ENCODE measurements around the gene SORCS1.

The SORCS1 gene

GRCh38 chr10:106999118-106999707 is 165.3 kb downstream of the SORCS1 start:
- in situ Hi-C loops (cut with MboI; ENCODE audit: low sequenced_read_pairs) = no loop called here

DNA sequence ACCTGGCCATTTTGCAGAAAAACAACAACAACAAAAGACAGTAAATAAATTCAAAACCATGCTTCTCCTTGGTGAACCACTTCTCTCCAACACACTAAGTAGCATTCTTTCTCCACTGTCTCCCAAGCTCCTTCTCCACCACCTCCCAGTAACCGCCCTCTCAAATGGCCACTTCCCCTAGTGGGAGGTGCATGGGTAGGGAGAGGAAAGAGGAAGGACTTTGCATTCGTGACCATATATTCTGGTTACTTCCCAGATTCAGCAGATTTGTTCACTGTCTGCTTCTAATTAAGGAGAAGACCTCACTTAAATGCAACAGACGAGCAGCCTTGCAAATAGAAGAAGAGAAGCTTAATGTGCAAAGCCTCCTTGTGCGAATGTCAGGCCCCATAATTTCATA is 166.8 kb downstream of the SORCS1 start:
- in situ Hi-C loops (cut with MboI; ENCODE audit: low sequenced_read_pairs) = no loop called here

- in situ Hi-C loops (cut with MboI; ENCODE audit: low sequenced_read_pairs) = no loop called here
Measured at GRCh38 chr10:106996510-106996909, 168.0 kb downstream of the SORCS1 start.

DNA sequence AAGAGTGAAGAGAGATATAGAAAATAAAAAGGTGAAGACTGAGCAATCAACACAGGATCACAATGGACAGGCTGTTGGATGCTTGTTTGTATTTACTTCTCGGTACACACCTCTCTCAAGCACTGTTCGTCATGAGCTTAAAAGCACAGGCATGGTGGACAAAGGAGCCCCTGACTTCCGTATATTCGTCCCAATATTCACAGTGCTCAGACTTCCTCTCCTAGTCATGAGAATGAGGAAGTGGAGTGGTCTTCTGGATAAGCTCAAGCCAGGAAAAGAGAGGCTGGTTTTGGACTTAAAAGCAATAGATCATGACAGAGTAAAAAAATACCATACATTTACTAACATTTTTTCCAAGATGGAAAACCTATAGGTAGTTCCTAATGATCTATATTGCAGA is 172.5 kb downstream of the SORCS1 start:
- in situ Hi-C loops (cut with MboI; ENCODE audit: low sequenced_read_pairs) = no loop called here

- in situ Hi-C loops (cut with MboI; ENCODE audit: low sequenced_read_pairs) = no loop called here
Measured at GRCh38 chr10:106991091-106991490, 173.4 kb downstream of the SORCS1 start.

DNA sequence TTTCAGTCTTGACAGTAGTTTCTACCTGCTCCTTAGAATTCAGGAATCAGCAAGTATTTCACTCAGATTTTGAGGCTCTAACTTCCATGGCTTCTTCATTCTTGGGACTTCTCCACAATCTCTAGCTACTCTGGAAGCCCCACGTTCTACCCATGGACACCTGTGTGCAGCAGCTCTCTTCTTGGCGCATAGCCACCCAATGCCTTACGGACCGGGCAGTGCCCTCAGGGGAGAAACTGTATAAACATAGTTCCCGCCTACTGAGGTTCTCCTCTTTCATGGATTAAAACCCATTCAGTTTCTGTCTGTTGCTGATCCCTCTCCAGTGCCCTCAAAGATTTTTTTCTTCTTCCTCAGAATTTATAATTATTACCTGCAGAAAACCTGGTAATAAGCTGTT is 177.1 kb downstream of the SORCS1 start:
- in situ Hi-C loops (cut with MboI; ENCODE audit: low sequenced_read_pairs) = no loop called here

DNA sequence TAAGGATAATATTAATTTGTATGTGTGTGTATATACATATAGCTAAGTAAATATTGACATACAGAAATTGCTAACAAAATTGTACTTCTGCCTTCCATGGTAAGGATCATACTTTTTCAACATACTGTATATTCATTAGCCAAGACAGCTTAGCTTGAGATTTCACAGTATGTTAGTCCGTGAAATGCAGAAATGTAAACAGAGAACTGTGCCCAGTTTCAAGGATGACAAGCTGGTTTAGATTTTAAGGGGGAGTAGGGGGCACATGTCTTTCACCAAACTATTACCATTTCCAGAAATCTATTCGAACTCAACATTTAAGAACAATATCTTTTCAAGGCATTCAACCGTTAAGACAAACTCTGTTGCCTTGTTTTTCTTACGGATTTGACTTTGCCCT is 182.2 kb downstream of the SORCS1 start:
- in situ Hi-C loops (cut with MboI; ENCODE audit: low sequenced_read_pairs) = no loop called here

GRCh38 chr10:106981452-106982075 is 182.9 kb downstream of the SORCS1 start:
- in situ Hi-C loops (cut with MboI; ENCODE audit: low sequenced_read_pairs) = no loop called here

- in situ Hi-C loops (cut with MboI; ENCODE audit: low sequenced_read_pairs) = no loop called here
Measured at GRCh38 chr10:106980495-106981451, 183.7 kb downstream of the SORCS1 start.

GRCh38 chr10:106978756-106979155 is 185.8 kb downstream of the SORCS1 start:
- in situ Hi-C loops (cut with MboI; ENCODE audit: low sequenced_read_pairs) = no loop called here

GRCh38 chr10:106973716-106974115 is 190.8 kb downstream of the SORCS1 start:
- in situ Hi-C loops (cut with MboI; ENCODE audit: low sequenced_read_pairs) = no loop called here

DNA sequence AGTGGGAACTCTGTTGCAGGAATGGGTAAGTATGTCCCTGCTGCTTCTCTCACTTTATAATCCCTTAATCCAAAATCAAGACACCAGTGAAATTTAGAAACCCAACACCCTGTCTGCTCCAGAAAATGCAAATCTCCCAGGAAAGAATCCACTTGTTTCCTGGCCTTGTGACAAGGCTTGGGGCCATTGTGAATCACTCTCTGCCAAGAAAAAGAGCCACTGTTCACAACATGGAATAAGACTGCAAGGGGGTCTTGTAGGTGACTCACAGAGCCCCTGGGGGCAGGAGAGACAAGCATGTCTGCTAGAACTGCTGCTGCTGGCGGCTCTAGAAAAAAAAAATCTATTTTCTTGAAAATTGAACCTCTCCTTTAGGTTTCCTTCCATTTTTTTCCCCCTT is 191.2 kb downstream of the SORCS1 start:
- in situ Hi-C loops (cut with MboI; ENCODE audit: low sequenced_read_pairs) = no loop called here

GRCh38 chr10:106972381-106972780 is 192.1 kb downstream of the SORCS1 start:
- in situ Hi-C loops (cut with MboI; ENCODE audit: low sequenced_read_pairs) = no loop called here

- in situ Hi-C loops (cut with MboI; ENCODE audit: low sequenced_read_pairs) = no loop called here
Measured at GRCh38 chr10:106971411-106971831, 193.1 kb downstream of the SORCS1 start.

GRCh38 chr10:106967452-106967851 is 197.1 kb downstream of the SORCS1 start:
- in situ Hi-C loops (cut with MboI; ENCODE audit: low sequenced_read_pairs) = no loop called here

DNA sequence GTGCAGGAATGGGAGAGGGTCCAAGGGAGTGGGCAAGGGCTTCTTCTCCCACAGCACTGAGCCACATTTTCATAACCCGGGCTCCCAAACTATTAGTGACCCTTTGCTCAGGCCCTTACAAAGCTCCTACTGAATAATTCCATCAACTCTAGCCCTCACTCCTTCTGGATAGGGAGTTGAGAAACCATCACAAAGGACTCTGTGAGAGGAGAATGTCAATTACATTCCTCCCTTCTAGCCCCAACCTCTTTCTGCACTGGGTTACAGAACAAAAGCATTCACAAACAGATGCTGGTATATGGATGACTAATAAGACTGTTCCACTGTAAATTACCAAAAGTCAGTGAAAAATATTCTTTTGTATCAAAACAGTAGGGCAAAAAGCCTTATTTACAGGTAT is 203.7 kb downstream of the SORCS1 start:
- in situ Hi-C loops (cut with MboI; ENCODE audit: low sequenced_read_pairs) = no loop called here

- in situ Hi-C loops (cut with MboI; ENCODE audit: low sequenced_read_pairs) = no loop called here
Measured at GRCh38 chr10:106959521-106959920, 205.0 kb downstream of the SORCS1 start.

DNA sequence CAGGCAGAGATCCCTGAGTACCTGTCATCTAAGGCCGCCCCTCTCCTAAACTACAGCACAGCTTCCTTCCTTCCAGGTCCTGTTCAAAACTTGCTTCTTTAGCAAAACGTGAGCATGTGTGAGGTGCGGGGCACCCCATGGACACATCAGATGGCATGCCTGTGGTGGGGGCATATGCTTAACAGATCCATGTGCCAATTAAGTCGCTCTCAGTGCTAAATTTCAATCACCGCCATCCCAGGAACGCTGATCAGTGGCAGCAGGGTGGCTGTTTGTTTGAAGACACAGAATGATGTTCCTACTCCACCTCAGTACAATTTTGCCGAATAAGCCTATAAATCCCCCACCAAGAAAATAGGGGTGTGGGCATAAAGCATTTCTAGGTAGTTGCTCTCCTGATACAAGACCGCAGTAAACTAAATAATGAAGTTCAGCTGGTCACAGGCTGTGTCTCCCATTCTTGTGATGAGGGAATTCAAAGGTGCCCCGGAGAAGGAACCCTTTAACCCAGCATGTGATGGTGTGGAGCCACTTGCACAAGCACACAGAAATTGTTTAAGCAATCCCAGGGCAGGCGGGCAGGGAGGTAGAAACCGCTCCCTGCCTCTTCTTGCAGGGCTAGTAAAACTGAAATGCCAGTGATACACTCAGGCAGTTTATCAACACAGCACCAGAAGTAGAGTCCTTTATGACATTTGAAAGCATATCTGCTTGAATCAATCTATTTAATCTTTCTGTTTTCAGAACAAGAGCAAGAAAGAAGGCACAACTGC is 205.7 kb downstream of the SORCS1 start:
- in situ Hi-C loops (cut with MboI; ENCODE audit: low sequenced_read_pairs) = no loop called here

- in situ Hi-C loops (cut with MboI; ENCODE audit: low sequenced_read_pairs) = no loop called here
Measured at GRCh38 chr10:106957823-106958588, 206.5 kb downstream of the SORCS1 start.

DNA sequence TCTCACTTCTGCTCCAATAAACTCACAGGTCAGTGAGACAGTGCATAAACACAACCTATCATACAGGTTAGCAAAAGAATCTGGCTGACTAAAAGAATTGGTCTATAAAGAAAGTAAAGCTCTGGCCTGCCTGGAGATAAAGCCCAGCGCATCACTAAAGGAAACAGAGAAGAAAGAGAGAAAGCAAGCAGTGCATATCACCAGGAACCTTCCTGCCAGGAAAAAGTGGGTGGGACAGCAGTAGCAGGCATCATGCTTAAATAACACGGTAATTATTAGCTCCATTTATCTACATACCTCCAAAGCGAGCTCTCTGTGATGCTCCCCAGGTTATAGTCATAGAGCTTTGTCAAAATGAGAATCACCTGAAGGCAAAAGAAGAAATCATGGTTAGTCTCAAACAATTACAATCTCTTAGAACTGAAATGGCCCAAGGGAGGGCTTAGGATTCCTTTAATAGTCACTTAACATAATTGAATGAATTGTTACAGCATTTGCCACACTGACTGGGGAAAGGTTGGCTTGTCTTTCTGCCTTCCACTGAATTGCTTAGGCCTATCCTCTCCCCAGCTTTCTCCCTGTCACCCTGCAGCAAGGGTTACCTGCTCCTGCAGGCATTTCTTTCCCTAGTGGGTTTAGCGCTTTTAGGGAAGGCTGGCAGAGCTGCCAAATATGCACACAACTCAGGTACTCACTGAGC is 208.1 kb downstream of the SORCS1 start:
- in situ Hi-C loops (cut with MboI; ENCODE audit: low sequenced_read_pairs) = no loop called here
